HEK293T (cell line): ENCODE data around the gene PTMA.

Source experiments
- CTCF ChIA-PET: fragments of 350-600 bp; formaldehyde crosslinking; extraction: SDS; loops from one replicate; lab custom pipeline; 2021; ENCODE audit warnings: antibody characterized with exemption, inconsistent platforms; lab: Yijun Ruan, JAX
- POLR2A ChIA-PET: fragments of 350-600 bp; formaldehyde crosslinking; extraction: SDS; loops from one replicate; lab custom pipeline; 2020; ENCODE audit warnings: antibody characterized with exemption, inconsistent platforms; lab: Yijun Ruan, JAX
- DNase-seq: peaks from one replicate; pipeline ENCODE4 v3.0.0; 2012; ENCODE audit warnings: mixed read lengths; ENCODE audit errors: extremely low spot score
- ARNT ChIP-seq: fragments of 450-650 bp; IDR thresholded peaks from 2 replicates; pipeline ENCODE4 v1.6.1; 2017; ENCODE audit warnings: mild to moderate bottlenecking
- BHLHE40 ChIP-seq: fragments of 450-650 bp; IDR thresholded peaks from 2 replicates; pipeline ENCODE4 v1.6.1; 2016; ENCODE audit warnings: mild to moderate bottlenecking, moderate library complexity, borderline replicate concordance
- CTBP1 ChIP-seq: fragments of 450-650 bp; IDR thresholded peaks from 2 replicates; pipeline ENCODE4 v1.6.1; 2016; ENCODE audit warnings: borderline replicate concordance
- ELF4 ChIP-seq: fragments of 450-650 bp; IDR thresholded peaks from 2 replicates; pipeline ENCODE4 v1.6.1; 2017; ENCODE audit warnings: antibody characterized with exemption
- FOXA1 ChIP-seq: fragments of 450-650 bp; IDR thresholded peaks from 2 replicates; pipeline ENCODE4 v1.6.1; 2016; ENCODE audit warnings: mild to moderate bottlenecking
- FOXK2 ChIP-seq: fragments of 450-650 bp; IDR thresholded peaks from 2 replicates; pipeline ENCODE4 v1.6.1; 2016; ENCODE audit warnings: mild to moderate bottlenecking
- FOXM1 ChIP-seq: fragments of 450-650 bp; IDR thresholded peaks from 2 replicates; pipeline ENCODE4 v1.6.1; 2017; ENCODE audit warnings: mild to moderate bottlenecking, borderline replicate concordance
- HDGF ChIP-seq: fragments of 450-650 bp; IDR thresholded peaks from 2 replicates; pipeline ENCODE4 v1.6.1; 2017; ENCODE audit warnings: antibody characterized with exemption, borderline replicate concordance
- L3MBTL2 ChIP-seq: fragments of 450-650 bp; conservative IDR thresholded peaks from 2 replicates; pipeline ENCODE4 v1.6.1; 2016; ENCODE audit warnings: mild to moderate bottlenecking
- LEF1 ChIP-seq: fragments of 450-650 bp; IDR thresholded peaks from 2 replicates; pipeline ENCODE4 v1.6.1; 2017; ENCODE audit warnings: mild to moderate bottlenecking, borderline replicate concordance
- NFRKB ChIP-seq: fragments of 450-650 bp; IDR thresholded peaks from 2 replicates; pipeline ENCODE4 v1.6.1; 2016; ENCODE audit warnings: mild to moderate bottlenecking, moderate library complexity
- PKNOX1 ChIP-seq: fragments of 450-650 bp; IDR thresholded peaks from 2 replicates; pipeline ENCODE4 v1.6.1; 2016
- SP1 ChIP-seq: fragments of 450-650 bp; IDR thresholded peaks from 2 replicates; pipeline ENCODE4 v1.6.1; 2017
- SUZ12 ChIP-seq: fragments of 450-650 bp; IDR thresholded peaks from 2 replicates; pipeline ENCODE4 v1.6.1; 2016; ENCODE audit warnings: mild to moderate bottlenecking
- TARDBP ChIP-seq: fragments of 450-650 bp; IDR thresholded peaks from 2 replicates; pipeline ENCODE4 v1.6.1; 2016
- ZNF384 ChIP-seq: fragments of 450-650 bp; IDR thresholded peaks from 2 replicates; pipeline ENCODE4 v1.6.1; 2016

PTMA gene

GRCh38 chr2:231667496-231667895 is 40.8 kb upstream of the PTMA start:
- no peak for DNase-seq
- peak; percentile 87 for TF ChIP-seq ZNF384
- TF ChIP-seq BHLHE40, result no peak
- no peak for TF ChIP-seq SP1
- TF ChIP-seq FOXM1, result no peak
- CTCF ChIA-PET, result interaction anchor here (0.6 to 1.0 kb wide), 4 partner anchors 10 to 46 kb away, joined by 3 to 5 read pairs (median 4); no protein-coding TSS in a partner anchor
- POLR2A ChIA-PET, result interaction anchor here (0.6 to 3.7 kb wide), 10 partner anchors 7 to 203 kb away, joined by 3 to 19 read pairs (median 5); partner anchors contain the start of genes NCL, PDE6D and PTMA

- DNase-seq, result no peak
- CTCF ChIA-PET, result no interaction called here
- POLR2A ChIA-PET, result interaction anchor here (1.8 kb wide), 1 partner anchor 55 kb away, joined by 5 read pairs; no protein-coding TSS in a partner anchor
- TF ChIP-seq FOXM1 (no peak), FOXA1 (no peak), BHLHE40 (no peak), LEF1 (no peak), L3MBTL2 (no peak), PKNOX1 (no peak), TARDBP (no peak), ZNF384 (no peak), SP1 (no peak), ELF4 (no peak), HDGF (no peak), ARNT (no peak), CTBP1 (no peak), SUZ12 (no peak), FOXK2 (no peak), NFRKB (no peak)
These were observed 39.3 kb upstream of the PTMA start for GRCh38 chr2:231668981-231669380.

- ChIA-PET POLR2A (interaction anchor here (1.1 to 6.6 kb wide), 6 partner anchors 8 to 108 kb away, joined by 3 to 65 read pairs (median 6); partner anchors contain the start of gene PTMA), CTCF (interaction anchor here (0.6 to 6.9 kb wide), 5 partner anchors 25 to 108 kb away, joined by 3 to 136 read pairs (median 5); no protein-coding TSS in a partner anchor)
- no peak for TF ChIP-seq HDGF
- TF ChIP-seq CTBP1, result no peak
- TF ChIP-seq ELF4, result no peak
- TF ChIP-seq ZNF384, result no peak
- no peak for TF ChIP-seq PKNOX1
- TF ChIP-seq SUZ12, result no peak
- no peak for TF ChIP-seq FOXK2
- no peak for DNase-seq
These were observed 36.9 kb upstream of the PTMA start for GRCh38 chr2:231671270-231672050.

GRCh38 chr2:231672617-231673347 is 35.5 kb upstream of the PTMA start:
- CTCF ChIA-PET, result interaction anchor here (0.6 to 6.9 kb wide), 9 partner anchors 13 to 109 kb away, joined by 3 to 136 read pairs (median 5); no protein-coding TSS in a partner anchor
- DNase-seq, result peak; percentile 58
- TF ChIP-seq SUZ12 (no peak), PKNOX1 (no peak), ARNT (no peak), CTBP1 (no peak), FOXA1 (no peak), ELF4 (no peak), LEF1 (no peak), L3MBTL2 (no peak), ZNF384 (no peak), FOXM1 (no peak), FOXK2 (no peak), NFRKB (no peak), BHLHE40 (no peak)
- POLR2A ChIA-PET, result interaction anchor here (0.6 to 6.6 kb wide), 12 partner anchors 9 to 111 kb away, joined by 3 to 65 read pairs (median 4); partner anchors contain the start of gene PTMA

GRCh38 chr2:231673348-231673770 is 35.0 kb upstream of the PTMA start:
- DNase-seq, result no peak
- ChIA-PET POLR2A (interaction anchor here (0.7 to 6.6 kb wide), 8 partner anchors 8 to 111 kb away, joined by 3 to 65 read pairs (median 6); partner anchors contain the start of gene PTMA), CTCF (interaction anchor here (0.6 to 6.9 kb wide), 9 partner anchors 14 to 110 kb away, joined by 3 to 136 read pairs (median 5); no protein-coding TSS in a partner anchor)
- TF ChIP-seq ELF4, result no peak
- no peak for TF ChIP-seq LEF1
- TF ChIP-seq FOXK2, result no peak
